HEK293 (cell line): Measurements from ENCODE around the gene ARHGDIA.

Source experiments
- BCL11A ChIP-seq: fragments of 450-650 bp; formaldehyde crosslinking; IDR thresholded peaks from 2 replicates; pipeline ENCODE4 v1.5.1; 2016; ENCODE audit warnings: low read depth, missing biosample characterization, missing genetic modification characterization
- CTCF ChIP-seq: fragments of 450-650 bp; formaldehyde crosslinking; IDR thresholded peaks from 2 replicates; pipeline ENCODE4 v1.5.1; 2016; ENCODE audit warnings: missing biosample characterization, missing genetic modification characterization
- KLF9 ChIP-seq: fragments of 450-650 bp; formaldehyde crosslinking; IDR thresholded peaks from 2 replicates; pipeline ENCODE4 v1.5.1; 2016; ENCODE audit warnings: missing biosample characterization, missing genetic modification characterization, low read depth
- OVOL3 ChIP-seq: fragments of 450-650 bp; formaldehyde crosslinking; IDR thresholded peaks from 2 replicates; pipeline ENCODE4 v1.5.1; 2016; ENCODE audit warnings: missing biosample characterization, missing genetic modification characterization
- PRDM10 ChIP-seq: fragments of 450-650 bp; formaldehyde crosslinking; IDR thresholded peaks from 2 replicates; pipeline ENCODE4 v1.5.1; 2016; ENCODE audit warnings: missing biosample characterization, missing genetic modification characterization
- YY1 ChIP-seq: fragments of 450-650 bp; formaldehyde crosslinking; IDR thresholded peaks from 2 replicates; pipeline ENCODE4 v1.5.1; 2018; ENCODE audit warnings: missing biosample characterization, missing genetic modification characterization
- ZBTB11 ChIP-seq: fragments of 450-650 bp; formaldehyde crosslinking; conservative IDR thresholded peaks from 2 replicates; pipeline ENCODE4 v1.5.1; 2016; ENCODE audit warnings: low read depth, missing biosample characterization, missing genetic modification characterization
- ZBTB44 ChIP-seq: fragments of 450-650 bp; IDR thresholded peaks from 2 replicates; pipeline ENCODE4 v1.5.1; 2018; ENCODE audit warnings: missing biosample characterization, mild to moderate bottlenecking, missing genetic modification characterization
- ZEB2 ChIP-seq: fragments of 450-650 bp; formaldehyde crosslinking; IDR thresholded peaks from 2 replicates; pipeline ENCODE4 v1.5.1; 2016; ENCODE audit warnings: missing biosample characterization, missing genetic modification characterization
- ZFP69B ChIP-seq: fragments of 450-650 bp; formaldehyde crosslinking; IDR thresholded peaks from 2 replicates; pipeline ENCODE4 v1.5.1; 2016; ENCODE audit warnings: missing biosample characterization, missing genetic modification characterization
- ZNF148 ChIP-seq: fragments of 450-650 bp; formaldehyde crosslinking; IDR thresholded peaks from 2 replicates; pipeline ENCODE4 v1.5.0; 2017; ENCODE audit warnings: missing biosample characterization, missing genetic modification characterization, borderline replicate concordance
- ZNF211 ChIP-seq: fragments of 450-650 bp; formaldehyde crosslinking; IDR thresholded peaks from 2 replicates; pipeline ENCODE4 v1.5.1; 2016; ENCODE audit warnings: low read depth, missing biosample characterization, missing genetic modification characterization
- ZNF221 ChIP-seq: fragments of 450-650 bp; formaldehyde crosslinking; IDR thresholded peaks from 2 replicates; pipeline ENCODE4 v1.5.1; 2017; ENCODE audit warnings: missing biosample characterization, missing genetic modification characterization, borderline replicate concordance
- ZNF292 ChIP-seq: fragments of 450-650 bp; formaldehyde crosslinking; IDR thresholded peaks from 2 replicates; pipeline ENCODE4 v1.5.1; 2016; ENCODE audit warnings: low read depth, missing biosample characterization, missing genetic modification characterization, borderline replicate concordance
- ZNF398 ChIP-seq: fragments of 450-650 bp; formaldehyde crosslinking; IDR thresholded peaks from 2 replicates; pipeline ENCODE4 v1.5.1; 2017; ENCODE audit warnings: missing biosample characterization, missing genetic modification characterization
- ZNF423 ChIP-seq: fragments of 450-650 bp; formaldehyde crosslinking; IDR thresholded peaks from 2 replicates; pipeline ENCODE4 v1.5.1; 2016; ENCODE audit warnings: missing biosample characterization, missing genetic modification characterization
- ZNF513 ChIP-seq: fragments of 450-650 bp; IDR thresholded peaks from 2 replicates; pipeline ENCODE4 v1.5.1; 2018; ENCODE audit warnings: missing biosample characterization, missing genetic modification characterization
- ZNF692 ChIP-seq: fragments of 450-650 bp; formaldehyde crosslinking; IDR thresholded peaks from 2 replicates; pipeline ENCODE4 v1.5.1; 2016; ENCODE audit warnings: missing biosample characterization, missing genetic modification characterization
- ZNF777 ChIP-seq: fragments of 450-650 bp; formaldehyde crosslinking; IDR thresholded peaks from 2 replicates; pipeline ENCODE4 v1.5.1; 2017; ENCODE audit warnings: missing biosample characterization, missing genetic modification characterization, borderline replicate concordance
- ZNF792 ChIP-seq: fragments of 450-650 bp; formaldehyde crosslinking; IDR thresholded peaks from 2 replicates; pipeline ENCODE4 v1.5.1; 2016; ENCODE audit warnings: missing biosample characterization, missing genetic modification characterization

Gene ARHGDIA

GRCh38 chr17:81868674-81869220 lies 2.4 kb downstream of the ARHGDIA start (continued):
- TF ChIP-seq ZNF792 (tag by site-specific recombination), result no peak
- peak; percentile 57; the same call in 1 of the 2 replicates for TF ChIP-seq ZNF398 (tag by site-specific recombination)
- TF ChIP-seq PRDM10, result 0 out of 2 replicates have a peak, but pooled peaks have one; percentile 9
- no peak for TF ChIP-seq YY1 (tag by site-specific recombination)
- peak; percentile 17; the same call in 1 of the 2 replicates for TF ChIP-seq BCL11A (tag by site-specific recombination)
- TF ChIP-seq KLF9 (tag by site-specific recombination), result peak; percentile 48; the same call in 1 of the 2 replicates
- peak; percentile 32; the same call in 1 of the 2 replicates for TF ChIP-seq ZBTB11
- TF ChIP-seq ZNF423, result 0 out of 2 replicates have a peak, but pooled peaks have one; percentile 24
- no peak for TF ChIP-seq ZNF148
- TF ChIP-seq ZNF211 (tag by site-specific recombination), result no peak
- no peak for TF ChIP-seq ZNF292 (tag by site-specific recombination)
- TF ChIP-seq ZNF221 (tag by site-specific recombination), result no peak
- peak; percentile 19; the same call in 1 of the 2 replicates for TF ChIP-seq ZNF692 (tag by site-specific recombination)
- TF ChIP-seq ZFP69B (tag by site-specific recombination), result peak; percentile 82
- no peak for TF ChIP-seq ZNF513 (tag by site-specific recombination)
- no peak for TF ChIP-seq ZNF777
- no peak for TF ChIP-seq ZEB2
- TF ChIP-seq CTCF (tag by site-specific recombination), result no peak
- TF ChIP-seq ZBTB44, result no peak
- no peak for TF ChIP-seq OVOL3 (tag by site-specific recombination)
